Progenitor cell of endocrine pancreas (in vitro differentiated cells): Measurements from ENCODE around the gene NDUFAF3. TPM values are rescaled to one million over a fixed set of nuclear protein-coding genes. Genes with fewer than 3 reads are reported as not detected.

Experiments
- DNase-seq: peaks from one replicate; pipeline ENCODE4 v3.0.0; 2021; ENCODE audit warnings: low spot score; ENCODE audit not compliant: unreplicated experiment
- H3K27ac Mint-ChIP-seq: 2 replicates; pipeline ENCODE4 v1.8.0; 2021; ENCODE audit warnings: mild to moderate bottlenecking, moderate library complexity, mixed read lengths
- H3K27me3 Mint-ChIP-seq: 2 replicates; pipeline ENCODE4 v1.8.0; 2021; ENCODE audit warnings: mixed read lengths
- H3K36me3 Mint-ChIP-seq: 2 replicates; pipeline ENCODE4 v1.8.0; 2022; ENCODE audit warnings: mixed read lengths; ENCODE audit not compliant: insufficient read depth
- H3K4me1 Mint-ChIP-seq: 2 replicates; pipeline ENCODE4 v1.8.0; 2021; ENCODE audit warnings: low read depth, mixed read lengths
- H3K4me3 Mint-ChIP-seq: 2 replicates; pipeline ENCODE4 v1.8.0; 2021; ENCODE audit warnings: low read depth, mild to moderate bottlenecking, moderate library complexity, mixed read lengths
- H3K9me3 Mint-ChIP-seq: 2 replicates; pipeline ENCODE4 v1.8.0; 2021; ENCODE audit warnings: low read depth, mixed read lengths
- CTCF ChIP-seq: fragments of 200-600 bp; sonication (generic); IDR thresholded peaks from one replicate; pipeline ENCODE4 v1.5.0; 2021; ENCODE audit warnings: antibody characterized with exemption, mild to moderate bottlenecking; ENCODE audit not compliant: unreplicated experiment
- microRNA-seq: library from miRNA; unstranded; fragments of <30 nt; microRNA quantifications from one replicate; pipeline ENCODE4 v1.1.0, GENCODE V29; 2020; ENCODE audit warnings: borderline number of aligned reads; ENCODE audit not compliant: unreplicated experiment
- total RNA-seq: library from RNA; stranded (reverse); gene quantifications from 2 replicates; pipeline ENCODE4 v1.2.1, GENCODE V29; 2021

NDUFAF3 gene
- total RNA-seq, 1 donor from 2014 or later, result 46.1 TPM

DNA sequence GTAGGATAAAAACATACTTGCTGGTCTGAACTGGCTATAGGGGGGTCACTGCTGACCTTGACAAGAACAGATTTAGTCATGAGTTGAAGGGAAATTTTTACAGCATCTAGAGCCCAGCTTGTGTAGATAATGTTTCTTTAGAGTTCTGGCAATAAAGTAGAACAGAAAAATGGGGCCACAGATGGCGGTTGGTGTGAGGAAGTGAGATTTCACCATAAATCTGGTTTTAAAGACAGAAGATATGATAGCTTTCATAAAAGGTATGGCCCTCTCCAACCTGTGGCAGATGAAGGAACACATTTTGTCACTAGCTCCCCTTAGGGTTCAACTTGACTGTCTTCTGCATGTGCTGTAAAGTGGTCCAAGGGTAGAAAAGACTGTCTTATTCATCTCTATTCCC is 31.6 kb downstream of the NDUFAF3 start:
- H3K4me1 Mint-ChIP-seq, result no peaks in the 10 kb centered on the region
- H3K4me3 Mint-ChIP-seq, result no peak overlapping the region
- H3K36me3 Mint-ChIP-seq, result peaks cover 25% of the 10 kb centered on the region
- no peaks in the 10 kb centered on the region for H3K27me3 Mint-ChIP-seq
- peak overlapping the region; percentile 41 for H3K27ac Mint-ChIP-seq
- H3K9me3 Mint-ChIP-seq, result no peaks in the 10 kb centered on the region
- DNase-seq, result no peak
- no peak for TF ChIP-seq CTCF

DNA sequence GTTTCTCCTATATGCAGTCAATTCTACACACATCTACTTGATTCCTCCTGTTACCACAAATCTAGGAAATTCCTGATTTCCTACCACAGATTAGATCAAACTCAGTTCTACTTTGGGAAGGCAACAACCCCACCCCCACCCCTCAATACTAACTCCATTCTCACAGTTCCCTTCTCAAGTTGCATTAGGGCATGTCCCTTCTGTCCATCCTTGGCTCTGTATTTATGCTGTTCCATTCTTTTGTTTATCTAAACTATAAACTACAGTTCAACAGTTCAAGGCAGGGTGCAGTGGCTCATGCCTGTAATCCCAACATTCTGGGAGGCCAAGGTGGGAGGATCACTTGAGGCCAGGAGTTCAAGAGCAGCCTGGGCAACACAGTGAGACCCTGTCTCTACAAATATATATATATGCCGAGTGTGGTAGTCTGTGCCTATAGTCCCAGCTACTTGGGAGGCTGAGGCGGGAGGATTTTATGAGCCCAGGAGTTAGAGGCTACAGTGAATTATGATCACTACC is 32.5 kb downstream of the NDUFAF3 start:
- Mint-ChIP-seq H3K27me3 (no peaks in the 10 kb centered on the region), H3K9me3 (no peaks in the 10 kb centered on the region), H3K4me1 (no peaks in the 10 kb centered on the region), H3K27ac (no peak overlapping the region), H3K36me3 (peaks cover 25% of the 10 kb centered on the region), H3K4me3 (no peak overlapping the region)
- no peak for DNase-seq
- no peak for TF ChIP-seq CTCF

- no peaks in the 10 kb centered on the region for H3K4me1 Mint-ChIP-seq
- no peaks in the 10 kb centered on the region for H3K9me3 Mint-ChIP-seq
- no peak for DNase-seq
- H3K27me3 Mint-ChIP-seq, result no peaks in the 10 kb centered on the region
- TF ChIP-seq CTCF, result no peak
- H3K36me3 Mint-ChIP-seq, result peaks cover 19% of the 10 kb centered on the region
- H3K4me3 Mint-ChIP-seq, result no peak overlapping the region
- no peak overlapping the region for H3K27ac Mint-ChIP-seq
These were observed 35.3 kb downstream of the NDUFAF3 start for GRCh38 chr3:49057268-49057667.

DNA sequence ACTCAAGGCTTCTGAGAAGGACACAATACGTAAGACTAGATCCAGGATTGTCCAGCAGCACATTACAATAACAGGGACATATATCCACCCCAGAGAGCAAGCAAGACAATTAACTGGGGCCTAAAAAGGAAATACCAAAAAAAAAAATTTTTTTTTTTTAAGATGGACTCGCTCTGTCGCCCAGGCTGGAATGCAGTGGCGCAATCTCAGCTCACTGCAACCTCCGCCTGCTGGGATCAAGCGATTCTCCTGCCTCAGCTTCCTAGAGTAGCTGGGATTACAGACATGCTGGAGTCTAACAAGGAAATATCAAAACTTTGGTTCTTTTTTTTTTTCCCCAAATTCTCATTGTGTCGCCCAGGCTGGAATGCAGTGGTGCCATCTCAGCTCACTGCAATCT is 36.1 kb downstream of the NDUFAF3 start:
- Mint-ChIP-seq H3K27ac (no peak overlapping the region), H3K36me3 (peaks cover 17% of the 10 kb centered on the region), H3K27me3 (no peaks in the 10 kb centered on the region), H3K9me3 (no peaks in the 10 kb centered on the region), H3K4me1 (no peaks in the 10 kb centered on the region), H3K4me3 (no peak overlapping the region)
- no peak for TF ChIP-seq CTCF
- no peak for DNase-seq

Small RNAs within 50 kb of the gene (microRNA-seq; reads per million reads assigned to microRNA genes)
- gene MIR191 (9,316 reads per million, percentile 92 among the genes with 10 or more reads in this experiment), gene MIR425 (18,739 reads per million, percentile 97 among the genes with 10 or more reads in this experiment)

Other genes starting within 250 kb of the NDUFAF3 start
- 30.0 and 34.5 TPM in 2 replicates for gene PRKAR2A, start 174.2 kb upstream of the NDUFAF3 start, total RNA-seq
- gene SLC25A20, start 123.2 kb upstream of the NDUFAF3 start, total RNA-seq, result 14.2 and 17.1 TPM in 2 replicates
- gene ARIH2, start 103.3 kb upstream of the NDUFAF3 start, total RNA-seq, result 105 and 121 TPM in 2 replicates
- 45.3 and 48.4 TPM in 2 replicates for gene P4HTM, start 31.9 kb upstream of the NDUFAF3 start, total RNA-seq
- gene WDR6, start 14.7 kb upstream of the NDUFAF3 start, total RNA-seq, result 369 and 414 TPM in 2 replicates
- gene DALRD3, start 3.5 kb upstream of the NDUFAF3 start, total RNA-seq, result 44.1 and 45.5 TPM in 2 replicates
- 197 and 206 TPM in 2 replicates for gene IMPDH2, start 7.3 kb downstream of the NDUFAF3 start, total RNA-seq
- 130 and 134 TPM in 2 replicates for gene QRICH1, start 72.0 kb downstream of the NDUFAF3 start, total RNA-seq
- 402 and 417 TPM in 2 replicates for gene QARS1, start 82.6 kb downstream of the NDUFAF3 start, total RNA-seq
- 76.2 and 81.1 TPM in 2 replicates for gene USP19, start 98.7 kb downstream of the NDUFAF3 start, total RNA-seq
- gene LAMB2, start 110.9 kb downstream of the NDUFAF3 start, total RNA-seq, result 273 and 278 TPM in 2 replicates
- 28.6 and 29.8 TPM in 2 replicates for gene CCDC71, start 144.2 kb downstream of the NDUFAF3 start, total RNA-seq
- 38.7 and 41.4 TPM in 2 replicates for gene KLHDC8B, start 149.5 kb downstream of the NDUFAF3 start, total RNA-seq